Body of pancreas (tissue), 4 donors: ENCODE results near the gene MED16.

ENCODE experiments used
- CTCF ChIP-seq, 7 experiments: fragments of 450-650 bp in 4 of 7; fragments of 200-600 bp in 3 of 7; sonication (generic) in 3 of 7; IDR thresholded peaks; one replicate each; pipeline ENCODE4 v1.5.1; 2016 to 2019; ENCODE audit warnings: antibody characterized with exemption in 7 of 7
- POLR2A ChIP-seq, 3 donors: fragments of 450-650 bp; IDR thresholded peaks; one replicate each; pipeline ENCODE4 v1.6.1; 2016; ENCODE audit warnings: antibody characterized with exemption in 3 of 3, mild to moderate bottlenecking in 2 of 3

GRCh38 chr19:862581-863314, 30.2 kb downstream of the MED16 start:
- TF ChIP-seq CTCF (IDR thresholded peaks at IDR 0.05) (no peak), POLR2A (IDR thresholded peaks at IDR 0.05) (no peak)
